HL-60 (cell line): ENCODE measurements around the gene KSR1.

Experiments used
- CTCF ChIP-seq: IDR thresholded peaks from one replicate; pipeline ENCODE4 v1.5.1; 2011; ENCODE audit warnings: low read length, control low read depth, inconsistent platforms; ENCODE audit not compliant: insufficient read depth
- GABPA ChIP-seq: IDR thresholded peaks from 2 replicates; pipeline ENCODE4 v1.6.1; 2012; ENCODE audit warnings: low read depth
- POLR2AphosphoS5 ChIP-seq: IDR thresholded peaks from 2 replicates; pipeline ENCODE4 v1.6.1; 2012; ENCODE audit warnings: low read depth
- REST ChIP-seq: IDR thresholded peaks from 2 replicates; pipeline ENCODE4 v1.6.1; 2012; ENCODE audit warnings: low read depth; ENCODE audit not compliant: insufficient replicate concordance
- SPI1 ChIP-seq: IDR thresholded peaks from 2 replicates; pipeline ENCODE4 v1.6.1; 2012; ENCODE audit warnings: low read depth, mild to moderate bottlenecking, borderline replicate concordance

GRCh38 chr17:27573548-27573947, 117.3 kb downstream of the KSR1 start:
- TF ChIP-seq CTCF (no peak), GABPA (no peak), POLR2AphosphoS5 (no peak), REST (no peak), SPI1 (no peak)
